ENCODE results near the gene SH3RF3. TPM values are rescaled to one million over a fixed set of nuclear protein-coding genes. Genes with fewer than 3 reads are reported as not detected.

The SH3RF3 gene
- total and polyA plus RNA-seq, 4 donors, result 2.9 to 9.7 (median 8.6) TPM

DNA sequence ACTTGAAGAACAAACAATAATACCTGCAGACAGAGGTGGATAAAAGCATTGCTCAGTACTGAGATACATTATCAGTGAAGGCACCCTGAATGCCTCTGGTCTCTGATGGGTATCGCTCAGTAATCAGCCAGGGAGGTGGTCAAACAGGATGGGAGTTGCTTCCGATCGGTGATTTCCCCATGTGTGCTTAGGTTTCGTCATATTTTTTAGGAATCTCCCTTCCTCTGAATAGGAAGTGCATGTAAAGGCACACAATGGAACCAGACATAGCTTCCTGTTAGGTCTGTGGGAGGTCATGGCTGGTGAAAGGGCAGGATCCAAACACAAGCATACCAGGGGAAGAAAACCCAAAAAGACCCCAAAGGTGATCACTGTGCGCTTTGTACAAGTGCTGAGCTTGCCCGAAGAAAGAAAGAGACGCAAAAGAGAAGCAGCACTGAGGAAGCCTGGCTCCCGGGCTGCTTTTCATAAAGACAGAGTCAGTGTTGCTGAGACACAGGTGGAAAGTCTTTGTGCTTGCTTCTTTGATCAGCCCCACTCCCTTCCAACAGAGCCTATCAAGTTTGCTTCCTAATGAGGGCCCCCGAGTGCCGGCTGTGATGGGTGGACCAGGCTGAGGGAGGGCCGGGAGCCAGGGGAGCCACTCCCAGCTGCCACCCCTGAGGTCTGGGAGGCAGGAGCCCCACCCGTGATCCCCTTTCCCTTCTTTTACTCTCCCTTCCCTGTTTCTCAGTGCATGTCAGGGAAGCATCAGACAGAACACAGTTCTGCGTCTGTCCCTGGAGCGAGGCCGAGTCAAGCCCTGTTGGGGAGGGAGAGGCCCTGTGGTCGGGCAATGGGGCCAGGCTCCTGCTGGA is 138.2 kb downstream of the SH3RF3 start:
- ATAC-seq (ENCODE audit: insufficient read depth, low FRiP score) (no peak), DNase-seq (peak in 1 of 3 donors; percentile 65)

DNA sequence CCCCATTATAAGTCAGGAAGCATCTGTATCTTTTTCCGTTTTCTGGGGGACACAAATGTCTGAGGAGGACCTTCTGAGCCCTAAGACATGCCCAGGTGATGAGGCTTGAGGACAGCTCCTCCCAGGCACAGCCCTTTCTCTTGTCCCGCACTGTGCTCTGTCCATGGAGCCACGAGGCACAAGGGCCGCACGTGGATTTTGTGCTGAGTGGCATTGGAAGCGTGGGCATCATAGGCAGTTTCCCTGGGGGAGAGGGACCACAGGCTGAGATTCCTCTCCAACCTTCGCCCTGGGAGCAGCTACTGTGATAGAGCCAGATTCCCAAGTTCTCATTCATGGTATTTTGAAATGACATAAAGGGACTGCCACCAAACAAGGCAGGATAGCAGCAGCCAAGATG is 139.9 kb downstream of the SH3RF3 start:
- peaks cover 0 to 4% (median 0%) of the 10 kb centered on the region in 3 donors for H3K27me3 ChIP-seq (ENCODE audit: control insufficient read depth in 3 of 3, insufficient read depth in 3 of 3, low read length in 2 of 3)
- H3K9ac ChIP-seq (ENCODE audit: insufficient read depth in 1 of 2, low read length in 2 of 2), result no peak overlapping the region
- no peaks in the 10 kb centered on the region for H3K9me3 ChIP-seq (ENCODE audit: control insufficient read depth in 4 of 4, insufficient read depth in 3 of 4, low read length in 3 of 4)
- DNase-seq (no peak), ATAC-seq (ENCODE audit: insufficient read depth, low FRiP score) (no peak)
- TF ChIP-seq, protein P1, sequence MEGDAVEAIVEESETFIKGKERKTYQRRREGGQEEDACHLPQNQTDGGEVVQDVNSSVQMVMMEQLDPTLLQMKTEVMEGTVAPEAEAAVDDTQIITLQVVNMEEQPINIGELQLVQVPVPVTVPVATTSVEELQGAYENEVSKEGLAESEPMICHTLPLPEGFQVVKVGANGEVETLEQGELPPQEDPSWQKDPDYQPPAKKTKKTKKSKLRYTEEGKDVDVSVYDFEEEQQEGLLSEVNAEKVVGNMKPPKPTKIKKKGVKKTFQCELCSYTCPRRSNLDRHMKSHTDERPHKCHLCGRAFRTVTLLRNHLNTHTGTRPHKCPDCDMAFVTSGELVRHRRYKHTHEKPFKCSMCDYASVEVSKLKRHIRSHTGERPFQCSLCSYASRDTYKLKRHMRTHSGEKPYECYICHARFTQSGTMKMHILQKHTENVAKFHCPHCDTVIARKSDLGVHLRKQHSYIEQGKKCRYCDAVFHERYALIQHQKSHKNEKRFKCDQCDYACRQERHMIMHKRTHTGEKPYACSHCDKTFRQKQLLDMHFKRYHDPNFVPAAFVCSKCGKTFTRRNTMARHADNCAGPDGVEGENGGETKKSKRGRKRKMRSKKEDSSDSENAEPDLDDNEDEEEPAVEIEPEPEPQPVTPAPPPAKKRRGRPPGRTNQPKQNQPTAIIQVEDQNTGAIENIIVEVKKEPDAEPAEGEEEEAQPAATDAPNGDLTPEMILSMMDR (IDR thresholded peaks at IDR 0.05; ENCODE audit: control extremely low read depth, extremely low read depth), result no peak
- no peaks in the 10 kb centered on the region for H3K36me3 ChIP-seq (ENCODE audit: control insufficient read depth in 4 of 4, insufficient read depth in 4 of 4, low read length in 4 of 4)
- H3K27ac ChIP-seq (ENCODE audit: low read depth in 1 of 2, low read length in 1 of 2), result no peak overlapping the region
- peaks cover 2 to 49% (median 17%) of the 10 kb centered on the region in 5 donors for H3K4me1 ChIP-seq (ENCODE audit: control insufficient read depth in 5 of 5, insufficient read depth in 5 of 5, low read length in 5 of 5)
- 79 to 98% methylated on average over 7 of the region's 7 CpGs for WGBS, 2 donors
- no peak overlapping the region for H3K4me3 ChIP-seq

More for the DNA sequence above, 138.2 kb downstream of the SH3RF3 start:
- Histone ChIP-seq H3K9ac (ENCODE audit: insufficient read depth in 1 of 2, low read length in 2 of 2) (no peak overlapping the region), H3K4me3 (no peak overlapping the region), H3K27ac (ENCODE audit: low read depth in 1 of 2, low read length in 1 of 2) (peak overlapping the region; percentile 52 to 79), H3K4me1 (ENCODE audit: control insufficient read depth in 5 of 5, insufficient read depth in 5 of 5, low read length in 5 of 5) (peaks cover 2 to 47% (median 17%) of the 10 kb centered on the region in 5 donors), H3K27me3 (ENCODE audit: control insufficient read depth in 3 of 3, insufficient read depth in 3 of 3, low read length in 2 of 3) (peaks cover 0 to 4% (median 0%) of the 10 kb centered on the region in 3 donors), H3K36me3 (ENCODE audit: control insufficient read depth in 4 of 4, insufficient read depth in 4 of 4, low read length in 4 of 4) (no peaks in the 10 kb centered on the region), H3K9me3 (ENCODE audit: control insufficient read depth in 4 of 4, insufficient read depth in 3 of 4, low read length in 3 of 4) (no peaks in the 10 kb centered on the region)
- 58 to 63% methylated on average over 16 of the region's 16 CpGs for WGBS, 2 donors
- TF ChIP-seq, protein P1 (IDR thresholded peaks at IDR 0.05; ENCODE audit: control extremely low read depth, extremely low read depth), result no peak

DNA sequence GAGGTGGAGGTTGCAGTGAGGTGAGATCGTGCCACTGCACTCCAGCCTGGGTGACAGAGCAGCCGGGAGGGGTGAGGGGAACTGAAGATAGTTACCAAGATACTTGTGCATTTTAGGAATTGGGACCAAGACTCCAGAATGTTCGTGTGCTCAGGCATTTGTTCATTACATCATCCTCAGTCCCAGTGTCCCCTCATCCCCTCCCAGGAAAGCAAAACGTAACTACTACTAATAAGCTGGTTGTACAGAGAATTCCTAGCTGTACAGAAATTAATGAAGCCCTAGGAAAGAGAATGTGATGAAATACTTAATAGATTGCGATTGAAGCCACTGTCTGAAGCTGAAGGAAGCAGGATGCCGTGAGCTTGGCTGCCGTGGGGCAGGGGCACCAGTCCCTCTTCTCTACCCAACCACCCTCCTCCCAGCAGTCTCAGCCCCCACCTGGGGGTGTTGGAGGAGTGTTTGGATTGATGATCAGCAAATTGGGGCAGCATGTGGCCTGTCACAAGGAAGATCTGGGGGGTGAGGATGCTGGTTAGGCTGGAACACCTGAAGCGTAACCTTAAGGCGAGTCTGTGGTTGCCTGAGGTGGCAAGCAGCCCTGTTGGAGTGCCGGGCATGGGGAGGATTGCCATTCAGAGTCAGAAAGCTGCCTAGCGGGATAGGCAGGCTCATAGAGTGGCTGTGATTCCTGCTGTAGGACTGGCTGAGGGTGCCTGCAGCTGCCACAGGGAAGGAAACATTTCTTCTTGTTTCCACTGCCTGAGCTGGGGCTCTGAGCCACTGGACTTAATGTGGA is 140.9 kb downstream of the SH3RF3 start:
- peaks cover 2 to 40% (median 15%) of the 10 kb centered on the region in 5 donors for H3K4me1 ChIP-seq (ENCODE audit: control insufficient read depth in 5 of 5, insufficient read depth in 5 of 5, low read length in 5 of 5)
- no peak overlapping the region for H3K27ac ChIP-seq (ENCODE audit: low read depth in 1 of 2, low read length in 1 of 2)
- ATAC-seq (ENCODE audit: insufficient read depth, low FRiP score) (no peak), DNase-seq (peak; percentile 48 to 74 (median 65))
- H3K9me3 ChIP-seq (ENCODE audit: control insufficient read depth in 4 of 4, insufficient read depth in 3 of 4, low read length in 3 of 4), result no peaks in the 10 kb centered on the region
- TF ChIP-seq, protein P1 (IDR thresholded peaks at IDR 0.05; ENCODE audit: control extremely low read depth, extremely low read depth), result no peak
- WGBS, 2 donors, result 75 to 78% methylated on average over 11 of the region's 11 CpGs
- no peak overlapping the region for H3K4me3 ChIP-seq
- H3K36me3 ChIP-seq (ENCODE audit: control insufficient read depth in 4 of 4, insufficient read depth in 4 of 4, low read length in 4 of 4), result no peaks in the 10 kb centered on the region
- H3K9ac ChIP-seq (ENCODE audit: insufficient read depth in 1 of 2, low read length in 2 of 2), result no peak overlapping the region
- H3K27me3 ChIP-seq (ENCODE audit: control insufficient read depth in 3 of 3, insufficient read depth in 3 of 3, low read length in 2 of 3), result peaks cover 0 to 4% (median 0%) of the 10 kb centered on the region in 3 donors

All from lung (tissue), 12 donors.